Measurements from ENCODE around the gene PPP2R2C.

The PPP2R2C gene

DNA sequence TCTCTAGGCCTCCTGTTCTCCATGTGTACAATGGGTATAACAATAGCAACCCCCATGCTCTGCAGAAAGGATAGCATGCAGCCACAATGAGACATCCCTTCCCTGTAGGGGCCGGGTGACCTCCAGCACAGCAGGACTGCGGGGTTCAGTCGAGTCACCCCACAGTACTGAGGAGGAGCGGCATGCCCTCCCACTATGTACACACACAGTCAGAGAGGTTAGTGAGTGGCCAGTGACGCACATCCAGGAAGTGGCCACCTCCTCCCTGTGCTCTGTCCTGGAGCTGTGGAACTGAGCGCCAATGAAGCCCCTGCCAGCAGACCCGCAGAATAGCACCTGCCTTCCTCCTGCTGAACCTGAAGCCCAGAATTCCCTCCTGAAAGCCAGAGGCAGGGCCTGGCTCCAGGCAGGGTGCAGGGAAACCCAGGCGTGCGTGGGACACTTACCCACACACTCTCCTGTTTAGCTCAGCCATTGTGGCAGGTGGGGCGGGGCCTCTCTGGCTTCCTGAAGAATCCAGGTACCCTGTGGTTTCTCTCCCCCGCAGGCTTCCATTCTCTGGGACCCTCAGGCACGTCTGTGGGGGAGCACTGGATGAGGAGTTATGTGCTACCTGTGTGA lies 152.8 kb downstream of the PPP2R2C start:
- intact Hi-C loops (cut with DNase I), result no loop called here
- peak in 29 of 42 donors; percentile 41 to 83 (median 59) for DNase-seq

DNA sequence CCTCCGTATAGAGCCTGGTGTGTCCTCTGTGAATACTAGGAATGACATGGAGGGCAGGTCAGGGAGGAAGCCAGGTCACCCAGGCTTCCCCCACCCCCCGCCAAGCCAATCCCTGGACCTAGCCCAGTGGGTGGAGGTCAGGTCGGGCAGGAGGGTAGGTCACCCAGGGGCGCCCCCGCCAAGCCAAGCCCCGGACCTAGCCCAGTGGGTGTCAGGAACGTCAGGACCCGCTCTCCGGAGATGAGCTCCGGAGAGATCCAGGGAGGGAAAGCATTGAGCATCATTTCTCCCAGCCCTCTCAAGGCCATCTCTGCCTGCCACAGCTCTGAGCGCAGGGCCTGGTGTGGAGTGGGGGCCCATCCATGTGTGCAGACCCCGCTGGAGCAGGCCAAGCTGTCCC lies 154.2 kb downstream of the PPP2R2C start:
- no peak for DNase-seq
- intact Hi-C loops (cut with DNase I), result no loop called here

DNA sequence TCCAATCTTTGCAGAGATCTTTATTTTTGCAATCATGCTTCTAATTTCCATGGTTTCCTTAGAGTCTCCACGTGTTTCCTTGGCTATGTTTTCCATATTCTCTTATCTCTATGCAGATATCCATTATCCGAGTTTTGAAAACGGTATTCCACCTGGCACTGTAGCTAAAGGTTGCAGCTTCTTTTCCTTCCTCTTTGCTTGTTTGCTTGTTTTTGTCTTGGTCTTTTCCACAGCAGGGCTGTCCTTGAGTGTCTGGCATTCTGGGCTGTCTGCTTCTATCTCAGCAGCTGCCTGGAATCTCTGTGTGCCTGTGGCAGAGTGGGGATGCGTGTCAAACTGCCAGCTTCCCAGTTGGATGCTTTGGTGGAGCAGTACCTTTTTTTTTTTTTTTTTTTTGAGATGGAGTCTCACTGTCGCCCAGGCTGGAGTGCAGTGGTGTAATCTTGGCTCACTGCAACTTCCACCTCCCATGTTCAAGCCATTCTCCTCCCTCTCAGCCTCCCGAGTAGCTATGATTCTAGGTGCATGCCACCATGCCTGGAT lies 155.9 kb downstream of the PPP2R2C start:
- peak in 1 of 42 donors; percentile 52 for DNase-seq
- intact Hi-C loops (cut with DNase I), result no loop called here

DNA sequence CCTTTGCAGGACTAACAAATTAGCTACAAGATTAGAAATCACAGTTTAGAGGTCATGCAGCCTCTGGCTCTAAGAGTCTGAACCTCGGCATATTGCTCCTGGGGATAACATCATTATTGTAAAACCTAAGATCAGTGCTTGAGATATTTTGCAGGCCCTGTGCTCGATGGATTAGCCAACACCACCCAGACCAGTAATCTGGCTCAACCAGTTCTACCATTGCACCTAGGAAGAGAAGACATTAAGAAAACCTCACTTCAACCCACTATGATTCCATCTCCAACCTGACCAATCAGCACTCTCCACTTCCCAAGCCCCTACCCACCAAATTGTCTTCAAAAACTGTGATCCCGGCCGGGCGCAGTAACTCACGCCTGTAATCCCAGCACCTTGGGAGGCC lies 159.2 kb downstream of the PPP2R2C start:
- intact Hi-C loops (cut with DNase I), result no loop called here
- DNase-seq, result no peak

DNA sequence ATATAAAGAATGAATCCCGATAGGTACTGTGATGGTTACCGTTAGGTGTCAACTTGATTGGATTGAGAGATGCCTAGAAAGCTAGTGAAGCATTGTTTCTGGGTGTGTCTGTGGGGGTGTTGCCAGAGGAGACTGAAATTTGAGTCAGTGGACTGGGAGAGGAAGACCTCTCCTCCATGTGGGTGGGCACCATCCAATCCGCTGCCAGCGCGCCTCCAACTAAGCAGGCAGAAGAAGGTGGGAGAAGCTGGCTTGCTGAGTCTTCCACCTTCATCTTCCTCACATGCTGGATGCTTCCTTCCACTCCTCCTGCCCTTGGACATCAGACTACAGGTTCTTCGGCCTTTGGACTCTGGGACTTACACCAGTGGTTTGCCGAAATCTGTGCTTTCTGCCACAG lies 162.6 kb downstream of the PPP2R2C start:
- DNase-seq, result peak in 3 of 42 donors; percentile 32 to 52 (median 36)
- intact Hi-C loops (cut with DNase I), result no loop called here

DNA sequence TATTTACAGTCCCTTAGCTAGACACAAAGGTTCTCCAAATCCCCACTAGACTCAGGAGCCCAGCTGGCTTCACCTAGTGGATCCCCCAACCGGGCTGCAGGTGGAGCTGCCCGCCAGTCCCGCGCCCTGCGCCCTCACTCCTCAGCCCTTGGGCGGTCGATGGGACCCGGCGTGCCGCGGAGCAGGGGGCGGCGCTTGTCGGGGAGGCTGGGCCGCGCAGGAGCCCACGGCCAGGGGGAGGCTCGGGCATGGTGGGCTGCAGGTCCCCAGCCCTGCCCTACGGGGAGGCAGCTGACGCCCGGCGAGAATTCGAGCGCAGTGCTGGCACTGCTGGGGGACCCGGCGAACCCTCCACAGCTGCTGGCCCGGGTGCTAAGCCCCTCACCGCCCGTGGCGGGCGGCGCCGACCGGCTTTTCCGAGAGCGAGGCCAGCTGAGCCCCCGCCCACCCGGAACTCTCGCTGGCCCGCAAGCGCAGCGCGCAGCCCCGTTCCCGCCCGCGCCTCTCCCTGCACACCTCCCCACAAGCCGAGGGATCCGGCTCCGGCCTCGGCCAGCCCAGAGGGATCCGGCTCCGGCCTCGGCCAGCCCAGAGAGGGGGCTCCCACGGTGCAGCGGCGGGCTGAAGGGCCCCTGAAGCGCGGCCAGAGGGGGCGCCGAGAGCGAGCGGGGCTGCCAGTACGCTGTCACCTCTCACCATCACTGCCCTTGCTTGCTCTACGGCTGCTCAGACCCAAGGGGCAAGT lies 163.3 kb downstream of the PPP2R2C start:
- intact Hi-C loops (cut with DNase I), result no loop called here
- peak in 17 of 42 donors; percentile 27 to 63 (median 38) for DNase-seq

DNA sequence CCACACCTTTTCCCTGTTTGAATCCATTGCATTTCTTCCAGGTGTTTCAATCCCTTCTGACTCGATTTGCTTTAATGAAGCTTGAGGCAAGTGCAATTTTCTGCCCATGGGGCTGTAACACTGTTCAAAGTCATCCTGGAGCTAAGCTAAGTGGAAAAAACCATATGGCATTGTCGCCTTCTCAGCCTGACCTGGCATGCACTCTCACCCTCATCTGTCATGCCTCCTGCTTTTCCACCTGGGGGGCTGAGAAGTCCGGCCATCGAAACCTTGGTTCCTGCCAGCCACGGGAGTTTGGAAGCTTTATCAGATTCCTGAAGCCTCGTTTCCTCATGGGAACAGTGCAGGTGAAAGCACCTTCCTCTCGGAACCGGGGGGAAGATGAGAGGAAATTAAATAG lies 164.5 kb downstream of the PPP2R2C start:
- DNase-seq, result no peak
- intact Hi-C loops (cut with DNase I), result no loop called here

DNA sequence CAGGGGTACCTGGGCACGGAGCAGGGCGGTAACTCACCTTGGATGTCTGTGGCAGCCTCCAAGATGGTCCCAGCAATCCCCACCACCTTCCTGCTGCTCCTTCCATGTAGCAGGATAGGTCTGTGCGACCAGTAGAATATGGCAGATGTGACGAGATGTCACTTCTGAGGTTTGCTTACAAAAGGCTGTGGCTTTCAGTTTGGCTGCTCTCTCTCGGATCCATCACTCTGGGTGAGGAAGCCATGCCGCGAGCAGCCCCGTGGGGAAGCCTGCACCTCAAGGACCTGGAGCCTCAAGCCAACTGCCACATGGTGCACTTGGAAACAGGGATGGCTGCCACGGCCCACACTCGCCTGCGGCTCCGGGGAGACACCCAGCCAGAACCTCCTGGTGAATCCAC lies 165.2 kb downstream of the PPP2R2C start:
- no peak for DNase-seq
- intact Hi-C loops (cut with DNase I), result no loop called here

DNA sequence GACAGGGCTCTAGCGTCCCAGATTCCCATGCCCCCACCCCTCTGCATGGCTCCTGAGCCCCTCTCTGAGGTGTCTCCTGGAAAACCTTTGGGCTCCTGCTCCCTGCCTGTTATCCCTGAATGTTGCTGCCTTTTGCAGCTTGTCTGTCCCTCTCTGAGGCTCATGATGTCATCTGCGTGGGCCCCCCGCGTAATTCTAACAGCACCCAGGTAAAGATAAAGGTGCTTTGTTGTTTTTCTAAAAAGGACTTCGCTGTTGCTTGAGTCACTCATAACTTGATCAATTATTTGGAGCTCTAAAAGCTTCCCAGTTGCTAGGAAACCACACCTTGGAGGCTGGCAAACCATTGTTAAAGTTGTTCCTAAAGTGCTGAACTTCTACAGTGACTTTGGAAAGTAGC lies 166.1 kb downstream of the PPP2R2C start:
- intact Hi-C loops (cut with DNase I), result no loop called here
- peak in 15 of 42 donors; percentile 23 to 74 (median 52) for DNase-seq

DNA sequence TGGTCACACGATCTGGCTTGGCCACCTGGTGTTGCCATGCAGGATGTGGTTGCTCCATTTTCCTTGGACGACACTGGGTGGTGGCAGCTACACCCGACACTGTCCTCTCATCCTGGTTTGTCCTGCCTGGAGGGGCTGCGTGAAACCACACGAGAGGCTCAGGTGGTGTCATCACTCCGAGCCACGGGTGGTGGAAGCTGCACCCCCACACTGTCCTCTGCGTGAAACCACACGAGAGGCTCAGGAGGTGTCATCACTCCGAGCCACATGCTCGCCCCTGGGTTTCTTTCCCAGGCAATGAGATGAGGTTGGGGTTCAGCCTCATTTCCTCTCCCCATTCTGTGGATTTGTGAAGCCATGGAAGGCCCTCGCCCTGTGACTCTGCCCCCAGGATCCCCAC lies 168.5 kb downstream of the PPP2R2C start:
- no peak for DNase-seq
- intact Hi-C loops (cut with DNase I), result no loop called here

DNA sequence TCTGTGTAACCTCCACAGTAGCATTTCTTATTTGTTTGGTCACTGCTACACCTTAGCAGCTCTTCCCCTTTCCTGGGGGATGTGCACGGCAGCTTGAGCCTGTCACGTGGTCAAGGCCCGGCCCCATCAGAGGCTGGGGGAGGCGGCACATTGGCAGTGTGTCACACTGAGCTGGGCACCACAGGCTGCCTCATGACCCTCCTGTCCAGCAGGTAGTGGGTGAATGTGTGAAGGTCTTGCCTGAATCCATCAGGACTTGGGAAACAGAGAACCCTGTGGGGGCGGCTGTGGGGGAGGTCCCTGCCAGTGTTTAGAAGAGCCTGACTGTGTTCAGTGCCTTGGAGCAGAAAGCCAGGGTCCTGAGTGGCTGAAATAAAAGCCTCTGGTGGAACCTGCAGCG lies 169.5 kb downstream of the PPP2R2C start:
- DNase-seq, result no peak
- intact Hi-C loops (cut with DNase I), result no loop called here

DNA sequence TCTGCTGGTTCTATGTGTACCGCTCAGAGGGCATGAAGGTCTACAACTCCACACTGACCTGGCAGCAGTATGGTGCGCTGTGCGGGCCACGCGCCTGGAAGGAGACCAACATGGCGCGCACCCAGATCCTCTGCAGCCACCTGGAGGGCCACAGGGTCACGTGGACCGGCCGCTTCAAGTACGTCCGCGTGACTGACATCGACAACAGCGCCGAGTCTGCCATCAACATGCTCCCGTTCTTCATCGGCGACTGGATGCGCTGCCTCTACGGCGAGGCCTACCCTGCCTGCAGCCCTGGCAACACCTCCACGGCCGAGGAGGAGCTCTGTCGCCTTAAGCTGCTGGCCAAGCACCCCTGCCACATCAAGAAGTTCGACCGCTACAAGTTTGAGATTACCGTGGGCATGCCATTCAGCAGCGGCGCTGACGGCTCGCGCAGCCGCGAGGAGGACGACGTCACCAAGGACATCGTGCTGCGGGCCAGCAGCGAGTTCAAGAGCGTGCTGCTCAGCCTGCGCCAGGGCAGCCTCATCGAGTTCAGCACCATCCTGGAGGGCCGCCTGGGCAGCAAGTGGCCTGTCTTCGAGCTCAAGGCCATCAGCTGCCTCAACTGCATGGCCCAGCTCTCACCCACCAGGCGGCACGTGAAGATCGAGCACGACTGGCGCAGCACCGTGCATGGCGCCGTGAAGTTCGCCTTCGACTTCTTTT lies 170.5 kb downstream of the PPP2R2C start:
- intact Hi-C loops (cut with DNase I), result no loop called here
- no peak for DNase-seq

DNA sequence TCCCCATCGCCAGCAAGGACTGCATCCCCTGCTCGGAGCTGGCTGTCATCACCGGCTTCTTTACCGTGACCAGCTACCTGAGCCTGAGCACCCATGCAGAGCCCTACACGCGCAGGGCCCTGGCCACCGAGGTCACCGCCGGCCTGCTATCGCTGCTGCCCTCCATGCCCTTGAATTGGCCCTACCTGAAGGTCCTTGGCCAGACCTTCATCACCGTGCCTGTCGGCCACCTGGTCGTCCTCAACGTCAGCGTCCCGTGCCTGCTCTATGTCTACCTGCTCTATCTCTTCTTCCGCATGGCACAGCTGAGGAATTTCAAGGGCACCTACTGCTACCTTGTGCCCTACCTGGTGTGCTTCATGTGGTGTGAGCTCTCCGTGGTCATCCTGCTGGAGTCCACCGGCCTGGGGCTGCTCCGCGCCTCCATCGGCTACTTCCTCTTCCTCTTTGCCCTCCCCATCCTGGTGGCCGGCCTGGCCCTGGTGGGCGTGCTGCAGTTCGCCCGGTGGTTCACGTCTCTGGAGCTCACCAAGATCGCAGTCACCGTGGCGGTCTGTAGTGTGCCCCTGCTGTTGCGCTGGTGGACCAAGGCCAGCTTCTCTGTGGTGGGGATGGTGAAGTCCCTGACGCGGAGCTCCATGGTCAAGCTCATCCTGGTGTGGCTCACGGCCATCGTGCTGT lies 171.2 kb downstream of the PPP2R2C start:
- DNase-seq, result no peak
- intact Hi-C loops (cut with DNase I), result no loop called here

DNA sequence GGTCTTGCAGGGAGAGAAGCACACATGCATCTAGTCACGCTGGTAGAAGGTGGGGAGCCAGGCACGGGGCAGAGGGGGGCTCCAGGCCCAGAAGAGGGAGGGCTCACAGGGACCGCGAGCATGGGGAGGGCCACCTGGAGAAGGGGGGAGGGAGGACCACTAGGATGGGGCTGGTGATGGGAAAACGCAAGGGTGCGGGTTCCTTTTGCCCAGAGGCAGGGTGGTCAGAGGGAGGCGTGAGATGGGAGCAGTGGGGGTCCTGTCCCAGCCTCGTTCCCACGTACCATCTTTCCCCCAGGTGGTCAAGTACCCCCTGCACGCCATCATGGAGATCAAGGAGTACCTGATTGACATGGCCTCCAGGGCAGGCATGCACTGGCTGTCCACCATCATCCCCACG lies 172.1 kb downstream of the PPP2R2C start:
- DNase-seq, result no peak

DNA sequence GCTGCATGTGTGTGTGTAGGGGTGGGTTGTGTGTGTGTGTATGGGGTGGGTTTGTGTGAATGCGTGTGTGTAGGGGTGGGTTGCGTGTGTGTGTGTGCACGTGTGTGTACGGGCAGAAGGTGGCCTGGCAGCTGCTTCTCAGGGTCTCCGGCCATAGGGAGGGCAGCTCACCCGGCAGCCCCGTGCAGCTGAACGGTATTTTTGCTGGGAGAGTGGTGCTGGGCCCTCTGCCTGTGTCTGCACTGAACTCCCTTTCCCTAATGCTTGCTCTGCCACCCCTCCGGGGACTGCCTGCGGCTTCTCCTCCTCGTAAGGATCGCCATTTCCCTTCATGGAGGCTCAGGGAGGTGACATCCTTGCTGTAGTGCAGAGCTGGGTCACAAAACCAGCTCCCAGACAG lies 172.5 kb downstream of the PPP2R2C start:
- intact Hi-C loops (cut with DNase I), result no loop called here
- DNase-seq, result no peak

More for the DNA sequence above, 172.1 kb downstream of the PPP2R2C start:
- intact Hi-C loops (cut with DNase I), result no loop called here

DNA sequence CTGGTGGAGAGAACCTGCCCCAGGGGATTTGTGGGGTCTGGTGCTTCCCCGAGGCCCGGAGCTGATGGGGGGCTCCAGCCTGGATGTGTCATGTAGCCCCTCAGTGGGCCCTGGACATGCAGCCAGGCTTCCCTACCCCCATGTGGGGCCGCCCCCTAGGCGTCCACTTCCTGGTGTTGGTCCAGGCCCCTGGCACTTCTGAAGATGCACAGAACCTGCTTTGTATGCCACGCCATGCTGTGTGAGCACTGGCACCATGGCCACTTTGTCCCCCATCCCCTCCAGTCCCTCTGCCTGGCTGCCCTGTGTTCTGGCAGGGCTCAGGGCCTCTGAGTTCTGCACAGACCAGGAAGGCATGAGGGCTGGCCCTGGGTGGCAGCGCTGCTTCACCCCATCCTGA lies 173.6 kb downstream of the PPP2R2C start:
- peak in 1 of 42 donors; percentile 50 for DNase-seq

DNA sequence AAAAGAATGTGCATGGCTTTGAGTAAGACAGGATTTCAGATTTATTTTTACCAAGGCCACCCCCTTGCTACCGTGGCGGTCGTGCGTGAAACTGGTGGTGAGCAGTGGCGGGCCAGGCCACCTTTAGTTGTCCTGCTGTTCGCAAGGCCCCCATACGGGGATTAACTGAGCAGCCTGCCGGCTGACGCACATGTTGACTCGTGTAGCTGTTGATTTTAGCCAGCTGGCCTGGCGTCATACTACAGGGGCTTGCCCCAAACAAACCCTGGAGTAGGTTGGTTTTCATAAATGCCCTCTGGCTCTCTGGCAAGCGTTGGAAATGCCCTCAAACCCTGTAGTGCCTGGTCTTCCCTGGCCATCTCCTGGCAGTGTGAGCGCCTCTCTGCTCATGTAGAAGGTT lies 174.4 kb downstream of the PPP2R2C start:
- no peak for DNase-seq
- intact Hi-C loops (cut with DNase I), result no loop called here

More for the DNA sequence above, 173.6 kb downstream of the PPP2R2C start:
- intact Hi-C loops (cut with DNase I), result no loop called here

DNA sequence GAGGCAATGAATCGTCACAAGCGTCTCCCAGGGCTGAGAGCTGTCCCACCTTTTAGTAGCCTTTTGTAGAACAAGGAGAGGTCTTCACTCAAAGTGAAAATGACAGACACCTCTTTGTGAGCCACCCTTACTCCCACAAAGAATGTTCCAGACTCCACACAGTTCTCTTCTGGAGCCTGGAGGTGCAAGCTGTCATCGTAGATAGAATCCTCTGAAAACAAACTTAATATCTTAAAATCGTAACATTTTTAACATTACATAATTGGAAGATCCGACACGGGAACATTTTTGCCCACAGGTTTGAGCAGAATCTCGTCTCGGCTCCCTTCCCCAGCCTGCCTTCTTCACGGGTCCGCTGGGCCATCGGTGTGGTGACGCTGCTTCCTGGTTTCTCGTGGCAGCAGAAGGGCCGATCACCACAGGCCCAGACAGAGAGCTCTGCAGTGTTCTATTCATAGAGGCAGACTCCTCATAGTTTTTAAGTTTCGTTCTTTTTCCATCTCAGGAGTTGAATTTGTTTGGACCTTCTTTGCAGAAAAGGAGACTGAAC lies 175.1 kb downstream of the PPP2R2C start:
- DNase-seq, result peak in 15 of 42 donors; percentile 26 to 65 (median 42)
- intact Hi-C loops (cut with DNase I), result no loop called here

DNA sequence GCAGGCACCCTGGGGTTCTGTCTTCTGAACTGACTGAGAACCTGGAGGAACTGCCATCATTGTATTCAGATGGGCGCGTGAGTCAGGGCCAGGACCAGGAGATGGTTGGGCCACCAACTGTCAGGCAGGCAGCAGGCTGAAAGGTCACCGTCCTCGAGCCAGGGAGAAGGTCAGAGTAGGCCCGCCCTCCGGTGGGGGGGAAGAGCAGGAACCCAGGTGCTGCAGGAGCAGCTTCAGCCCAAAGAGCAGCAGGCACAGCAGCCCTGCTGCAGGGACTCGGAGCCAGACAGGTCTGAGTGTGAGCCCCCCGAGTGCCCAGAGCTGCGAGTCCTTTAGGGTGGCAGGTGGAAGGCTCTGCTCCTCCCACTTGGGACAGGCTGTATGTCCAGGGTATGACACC lies 176.4 kb downstream of the PPP2R2C start:
- no peak for DNase-seq
- intact Hi-C loops (cut with DNase I), result no loop called here

Data from head of caudate nucleus (tissue), 42 donors.